ENCODE results near the gene RAP1GAP2.

Gene RAP1GAP2

GRCh38 chr17:2849327-2849670 lies 53.1 kb downstream of the RAP1GAP2 start:
- no peak for TF ChIP-seq CTCF (IDR thresholded peaks at IDR 0.05; ENCODE audit: low read depth, low read length, missing control alignments)
- H3K4me3 ChIP-seq (ENCODE audit: low read depth, low read length): no peak overlapping the region
- no peak for DNase-seq (ENCODE audit: low read depth)
- in situ Hi-C loops (cut with HindIII; ENCODE audit: low sequenced_read_pairs): no loop called here

DNA sequence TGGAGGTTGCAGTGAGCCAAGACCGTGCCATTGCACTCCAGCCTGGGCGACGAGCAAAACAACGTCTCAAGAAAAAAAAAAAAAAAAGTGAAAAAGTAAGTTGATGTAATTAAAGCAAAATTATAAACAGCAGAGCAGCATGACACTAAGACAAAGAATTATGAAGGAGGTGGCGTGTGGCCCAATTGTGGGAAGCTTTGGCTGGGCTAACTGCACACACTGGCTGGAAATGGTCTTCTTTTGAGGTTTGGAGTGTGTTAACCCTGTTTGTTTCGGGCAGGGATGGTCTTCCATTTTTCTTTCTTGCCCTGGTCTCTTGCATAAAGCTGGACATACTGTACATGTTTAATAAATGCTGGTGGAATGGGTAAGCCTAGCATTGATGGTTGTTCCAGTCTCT lies 54.8 kb downstream of the RAP1GAP2 start:
- DNase-seq (ENCODE audit: low read depth): no peak
- in situ Hi-C loops (cut with HindIII; ENCODE audit: low sequenced_read_pairs): loop anchor here (5.0 to 25.0 kb wide), 3 partner anchors 66 to 161 kb away; no protein-coding TSS in a partner anchor
- TF ChIP-seq CTCF (IDR thresholded peaks at IDR 0.05; ENCODE audit: low read depth, low read length, missing control alignments): no peak
- H3K4me3 ChIP-seq (ENCODE audit: low read depth, low read length): no peak overlapping the region

DNA sequence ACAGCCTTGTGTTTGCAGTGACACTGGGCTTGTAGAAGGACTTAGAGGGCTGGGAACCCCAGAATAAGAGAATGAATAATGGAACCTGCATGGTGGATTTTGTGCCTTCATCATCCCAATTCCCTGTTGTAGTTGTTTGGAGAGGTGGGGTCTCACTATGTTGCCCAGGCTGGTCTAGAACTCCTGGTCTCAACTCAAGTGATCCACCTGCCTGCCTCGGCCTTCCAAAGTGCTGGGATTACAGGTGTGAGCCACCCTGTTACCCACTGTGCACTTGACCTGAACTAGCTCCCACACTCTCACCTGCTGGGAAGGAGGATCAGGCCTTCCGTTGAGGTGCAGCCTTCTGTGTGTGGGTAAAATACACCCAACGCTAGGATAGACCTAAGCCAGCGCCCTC lies 55.4 kb downstream of the RAP1GAP2 start:
- in situ Hi-C loops (cut with HindIII; ENCODE audit: low sequenced_read_pairs): loop anchor here (5.0 to 25.0 kb wide), 3 partner anchors 66 to 161 kb away; no protein-coding TSS in a partner anchor
- no peak for TF ChIP-seq CTCF (IDR thresholded peaks at IDR 0.05; ENCODE audit: low read depth, low read length, missing control alignments)
- H3K4me3 ChIP-seq (ENCODE audit: low read depth, low read length): no peak overlapping the region
- DNase-seq (ENCODE audit: low read depth): no peak

- H3K4me3 ChIP-seq (ENCODE audit: low read depth, low read length): no peak overlapping the region
- TF ChIP-seq CTCF (IDR thresholded peaks at IDR 0.05; ENCODE audit: low read depth, low read length, missing control alignments): no peak
- in situ Hi-C loops (cut with HindIII; ENCODE audit: low sequenced_read_pairs): loop anchor here (5.0 to 25.0 kb wide), 3 partner anchors 65 to 160 kb away; no protein-coding TSS in a partner anchor
- DNase-seq (ENCODE audit: low read depth): no peak
Observed at GRCh38 chr17:2852221-2852620, 56.0 kb downstream of the RAP1GAP2 start.

DNA sequence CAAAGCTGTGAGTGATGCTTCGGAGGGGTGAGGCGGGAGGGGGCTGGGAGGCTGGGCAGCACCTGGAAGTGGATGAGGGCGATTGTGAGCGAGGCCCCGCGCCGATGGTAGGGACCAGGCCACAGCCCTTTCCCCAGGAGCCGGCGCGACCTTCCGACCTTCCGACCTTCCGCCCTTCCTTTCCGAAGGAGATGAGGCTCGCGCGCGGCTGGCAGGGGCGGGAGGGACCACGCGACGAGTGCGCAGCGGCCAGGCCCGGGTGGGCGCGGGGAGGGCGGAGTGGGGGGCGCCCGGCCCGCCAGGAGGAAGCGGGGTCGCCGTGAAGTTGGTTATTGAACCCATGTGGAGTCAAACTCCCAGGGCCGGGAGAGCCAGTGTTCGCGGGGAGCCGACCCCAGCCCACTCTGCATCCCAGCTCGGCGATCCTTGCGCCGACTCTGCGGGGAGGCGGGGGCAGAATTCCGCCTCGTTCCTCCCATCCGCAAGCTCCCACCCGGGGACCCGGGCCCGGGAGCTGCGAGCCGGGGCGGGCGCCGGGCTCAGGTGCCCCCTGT lies 56.6 kb downstream of the RAP1GAP2 start:
- H3K4me3 ChIP-seq (ENCODE audit: low read depth, low read length): peak overlapping the region; percentile 31
- TF ChIP-seq CTCF (IDR thresholded peaks at IDR 0.05; ENCODE audit: low read depth, low read length, missing control alignments): no peak
- no peak for DNase-seq (ENCODE audit: low read depth)
- in situ Hi-C loops (cut with HindIII; ENCODE audit: low sequenced_read_pairs): loop anchor here (5.0 to 25.0 kb wide), 3 partner anchors 64 to 159 kb away; no protein-coding TSS in a partner anchor

DNA sequence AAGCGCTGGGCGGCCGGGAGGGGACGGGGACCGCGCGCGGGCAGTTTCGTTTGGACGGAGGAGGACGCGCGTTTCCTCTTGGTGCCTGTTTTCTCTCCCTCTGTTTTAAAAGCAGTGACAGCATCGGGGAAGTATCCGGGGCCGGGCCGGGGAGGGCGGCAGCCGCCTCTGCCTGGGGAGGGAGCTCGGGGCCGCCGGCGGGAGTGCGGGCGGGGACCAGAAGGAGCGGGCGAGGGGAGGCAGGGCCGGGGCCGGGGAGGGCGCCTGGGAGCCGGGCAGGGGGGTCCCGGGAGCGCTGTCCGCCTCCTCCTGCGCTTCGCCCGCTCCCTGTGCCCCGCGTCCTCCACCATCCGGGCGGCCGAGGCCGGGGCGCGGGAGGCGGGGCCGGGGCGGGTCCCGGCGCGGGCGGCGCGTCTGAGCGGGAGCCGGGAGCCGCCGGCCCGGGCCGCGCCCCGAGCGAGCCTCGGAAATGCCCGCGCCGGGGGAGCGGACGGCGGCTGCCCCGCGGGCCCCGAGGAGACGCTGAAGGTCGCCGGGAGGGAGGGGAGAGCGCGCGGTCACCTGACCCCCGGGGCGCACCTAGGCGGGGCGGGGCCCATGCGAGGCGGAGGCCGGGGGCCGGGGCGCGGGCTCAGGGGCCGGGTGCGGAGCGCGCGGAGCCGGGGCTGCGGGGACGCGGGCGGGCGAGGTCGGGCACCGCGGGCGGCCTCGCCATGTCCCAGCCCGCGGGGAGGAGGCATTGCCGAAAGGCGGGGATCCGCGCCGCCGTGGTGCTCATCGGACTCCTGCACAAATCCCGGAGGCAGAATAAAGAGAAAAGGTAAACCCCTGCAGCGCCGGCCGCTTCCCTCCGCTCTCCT lies 57.3 kb downstream of the RAP1GAP2 start:
- in situ Hi-C loops (cut with HindIII; ENCODE audit: low sequenced_read_pairs): loop anchor here (5.0 to 25.0 kb wide), 3 partner anchors 64 to 159 kb away; no protein-coding TSS in a partner anchor

More for the DNA sequence above, 57.3 kb downstream of the RAP1GAP2 start:
- TF ChIP-seq CTCF (IDR thresholded peaks at IDR 0.05; ENCODE audit: low read depth, low read length, missing control alignments): no peak
- no peak for DNase-seq (ENCODE audit: low read depth)
- H3K4me3 ChIP-seq (ENCODE audit: low read depth, low read length): peak overlapping the region; percentile 31
